RWPE2 (cell line): Measurements from ENCODE around the gene SLC30A3.
"Not testable (repeated sequence)": the region's sequence is repeated elsewhere in the genome, so short reads cannot be mapped to it uniquely, and the experiment has no call there.

Source experiments
- ATAC-seq: fragments of 200-7000 bp; cut with Tn5 transposase; 3 replicates; pipeline ENCODE4 v1.9.1; 2021; ENCODE audit warnings: low read depth
- DNase-seq: peaks from one replicate; pipeline ENCODE4 v3.0.0-alpha.2; 2020; ENCODE audit warnings: low spot score
- H3K27ac ChIP-seq: fragments of 450-650 bp; 2 replicates; pipeline ENCODE4 v1.5.1; 2017; ENCODE audit warnings: mild to moderate bottlenecking; ENCODE audit not compliant: poor library complexity, severe bottlenecking
- H3K27me3 ChIP-seq: fragments of 250-450 bp; sonication (Bioruptor Pico); 2 replicates; pipeline ENCODE4 v1.5.1; 2021; ENCODE audit warnings: mild to moderate bottlenecking, moderate library complexity; ENCODE audit not compliant: insufficient read depth, poor library complexity, severe bottlenecking
- H3K36me3 ChIP-seq: fragments of 250-450 bp; sonication (Bioruptor Pico); 2 replicates; pipeline ENCODE4 v1.5.1; 2020; ENCODE audit warnings: low read depth, mild to moderate bottlenecking, moderate library complexity
- H3K4me1 ChIP-seq: fragments of 250-450 bp; sonication (Bioruptor Pico); 2 replicates; pipeline ENCODE4 v1.5.1; 2021; ENCODE audit warnings: mild to moderate bottlenecking, moderate library complexity; ENCODE audit not compliant: insufficient read depth, poor library complexity, severe bottlenecking
- H3K4me3 ChIP-seq: fragments of 250-450 bp; sonication (Bioruptor Pico); 2 replicates; pipeline ENCODE4 v1.5.1; 2021; ENCODE audit warnings: mild to moderate bottlenecking, moderate library complexity; ENCODE audit not compliant: severe bottlenecking
- H3K9me3 ChIP-seq: fragments of 250-450 bp; sonication (Bioruptor Pico); 2 replicates; pipeline ENCODE4 v1.5.1; 2021; ENCODE audit warnings: mild to moderate bottlenecking, moderate library complexity; ENCODE audit not compliant: severe bottlenecking
- TF ChIP-seq, protein P1 (sequence below): fragments of 450-650 bp; IDR thresholded peaks from one replicate; pipeline ENCODE4 v1.5.1; 2017; ENCODE audit warnings: mild to moderate bottlenecking, moderate library complexity; ENCODE audit not compliant: poor library complexity, severe bottlenecking

The SLC30A3 gene

GRCh38 chr2:27271631-27272340 lies 8.9 kb upstream of the SLC30A3 start:
- ATAC-seq (no peak), DNase-seq (no peak)
- Histone ChIP-seq H3K36me3 (no peaks in the 10 kb centered on the region), H3K4me1 (no peaks in the 10 kb centered on the region), H3K27me3 (peaks cover 2% of the 10 kb centered on the region), H3K9me3 (no peaks in the 10 kb centered on the region), H3K4me3 (no peak overlapping the region), H3K27ac (no peak overlapping the region)
- TF ChIP-seq, protein P1, sequence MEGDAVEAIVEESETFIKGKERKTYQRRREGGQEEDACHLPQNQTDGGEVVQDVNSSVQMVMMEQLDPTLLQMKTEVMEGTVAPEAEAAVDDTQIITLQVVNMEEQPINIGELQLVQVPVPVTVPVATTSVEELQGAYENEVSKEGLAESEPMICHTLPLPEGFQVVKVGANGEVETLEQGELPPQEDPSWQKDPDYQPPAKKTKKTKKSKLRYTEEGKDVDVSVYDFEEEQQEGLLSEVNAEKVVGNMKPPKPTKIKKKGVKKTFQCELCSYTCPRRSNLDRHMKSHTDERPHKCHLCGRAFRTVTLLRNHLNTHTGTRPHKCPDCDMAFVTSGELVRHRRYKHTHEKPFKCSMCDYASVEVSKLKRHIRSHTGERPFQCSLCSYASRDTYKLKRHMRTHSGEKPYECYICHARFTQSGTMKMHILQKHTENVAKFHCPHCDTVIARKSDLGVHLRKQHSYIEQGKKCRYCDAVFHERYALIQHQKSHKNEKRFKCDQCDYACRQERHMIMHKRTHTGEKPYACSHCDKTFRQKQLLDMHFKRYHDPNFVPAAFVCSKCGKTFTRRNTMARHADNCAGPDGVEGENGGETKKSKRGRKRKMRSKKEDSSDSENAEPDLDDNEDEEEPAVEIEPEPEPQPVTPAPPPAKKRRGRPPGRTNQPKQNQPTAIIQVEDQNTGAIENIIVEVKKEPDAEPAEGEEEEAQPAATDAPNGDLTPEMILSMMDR: no peak

GRCh38 chr2:27270670-27271069 lies 7.8 kb upstream of the SLC30A3 start:
- Histone ChIP-seq H3K27ac (no peak overlapping the region), H3K27me3 (peaks cover 10% of the 10 kb centered on the region), H3K4me3 (no peak overlapping the region), H3K4me1 (no peaks in the 10 kb centered on the region), H3K9me3 (no peaks in the 10 kb centered on the region), H3K36me3 (no peaks in the 10 kb centered on the region)
- TF ChIP-seq, protein P1: no peak
- ATAC-seq (no peak), DNase-seq (no peak)

DNA sequence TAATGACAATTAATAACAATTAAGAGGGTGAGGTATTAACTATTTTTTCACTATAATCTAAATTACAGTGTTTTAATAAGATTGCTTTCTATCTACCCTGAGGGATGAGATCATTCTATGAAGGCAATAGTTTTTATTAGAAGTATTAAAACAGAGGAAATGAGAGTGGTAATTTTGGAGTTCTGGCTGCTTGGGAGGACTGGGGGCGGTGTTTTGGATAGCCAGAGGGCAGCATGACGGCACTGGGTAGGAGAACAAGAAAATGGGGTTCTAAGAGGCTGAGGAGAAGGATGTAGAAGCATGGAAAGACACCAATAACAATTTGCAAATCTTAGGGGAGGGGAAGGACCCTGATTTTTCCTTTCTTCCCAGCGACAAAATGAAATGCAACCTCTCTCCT lies 7.3 kb upstream of the SLC30A3 start:
- Histone ChIP-seq H3K4me3 (no peak overlapping the region), H3K27ac (no peak overlapping the region), H3K36me3 (no peaks in the 10 kb centered on the region), H3K9me3 (no peaks in the 10 kb centered on the region), H3K27me3 (peaks cover 15% of the 10 kb centered on the region), H3K4me1 (no peaks in the 10 kb centered on the region)
- ATAC-seq (no peak), DNase-seq (no peak)
- TF ChIP-seq, protein P1: no peak

GRCh38 chr2:27268296-27268695 lies 5.4 kb upstream of the SLC30A3 start:
- ATAC-seq, H3K4me3 ChIP-seq, DNase-seq, H3K27ac ChIP-seq, H3K9me3 ChIP-seq, H3K36me3 ChIP-seq, H3K4me1 ChIP-seq: not testable (repeated sequence)
- peaks cover 34% of the 10 kb centered on the region for H3K27me3 ChIP-seq

GRCh38 chr2:27265536-27265870 lies 2.7 kb upstream of the SLC30A3 start:
- Histone ChIP-seq H3K9me3 (no peaks in the 10 kb centered on the region), H3K27me3 (peaks cover 60% of the 10 kb centered on the region), H3K27ac (no peak overlapping the region), H3K36me3 (no peaks in the 10 kb centered on the region), H3K4me1 (no peaks in the 10 kb centered on the region), H3K4me3 (no peak overlapping the region)
- DNase-seq: no peak
- TF ChIP-seq, protein P1: no peak
- ATAC-seq: no peak
